ENCODE results near the gene CNN2.

The CNN2 gene

DNA sequence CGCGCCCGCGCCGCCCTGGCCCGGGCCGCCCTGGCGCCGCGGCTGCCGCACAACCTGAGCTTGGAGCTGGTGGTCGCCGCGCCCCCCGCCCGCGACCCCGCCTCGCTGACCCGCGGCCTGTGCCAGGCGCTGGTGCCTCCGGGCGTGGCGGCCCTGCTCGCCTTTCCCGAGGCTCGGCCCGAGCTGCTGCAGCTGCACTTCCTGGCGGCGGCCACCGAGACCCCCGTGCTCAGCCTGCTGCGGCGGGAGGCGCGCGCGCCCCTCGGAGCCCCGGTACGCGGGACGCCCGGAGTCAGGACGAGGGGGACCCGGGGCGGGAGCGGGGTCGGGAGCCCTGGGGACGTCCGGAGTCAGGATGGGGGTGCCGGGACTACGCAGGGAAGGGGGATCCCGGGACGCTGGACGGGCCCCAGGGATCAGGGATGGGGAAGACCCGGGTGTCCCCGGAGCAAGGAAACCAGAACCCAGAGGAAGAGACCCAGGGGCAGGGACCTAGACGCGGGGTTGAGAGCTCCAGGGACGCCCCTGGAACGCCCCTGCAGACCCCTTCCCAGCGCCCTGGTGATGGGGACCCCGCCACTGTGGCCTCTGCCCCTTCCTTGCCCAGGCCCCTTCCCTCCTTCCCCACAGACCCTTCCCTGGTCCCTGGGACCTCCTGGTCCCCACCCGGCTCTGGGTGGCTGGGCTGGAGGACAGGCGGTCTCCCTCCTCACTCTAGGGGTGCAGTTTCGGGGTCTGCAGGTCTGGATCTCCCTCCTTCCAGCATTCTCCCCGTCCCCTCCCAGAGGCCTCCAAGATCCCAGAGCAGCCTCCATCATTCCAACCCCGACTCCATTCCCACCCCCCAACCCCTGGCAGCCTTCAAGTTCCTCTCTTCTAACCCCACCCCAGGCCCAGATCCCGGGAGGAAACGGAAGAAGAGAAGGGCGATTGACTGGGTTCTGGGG is 25.5 kb upstream of the CNN2 start:
- no peak for DNase-seq (ENCODE audit: low read depth)
- no peak overlapping the region for H3K4me3 ChIP-seq (ENCODE audit: low read depth, low read length)
- in situ Hi-C loops (cut with HindIII; ENCODE audit: low sequenced_read_pairs): no loop called here
- TF ChIP-seq CTCF (IDR thresholded peaks at IDR 0.05; ENCODE audit: low read depth, low read length, missing control alignments): no peak

- DNase-seq (ENCODE audit: low read depth): no peak
These were observed 24.8 kb upstream of the CNN2 start for GRCh38 chr19:1001538-1002166.

GRCh38 chr19:1002600-1002999 is 23.8 kb upstream of the CNN2 start:
- no peak for DNase-seq (ENCODE audit: low read depth)
- no peak for TF ChIP-seq CTCF (IDR thresholded peaks at IDR 0.05; ENCODE audit: low read depth, low read length, missing control alignments)
- in situ Hi-C loops (cut with HindIII; ENCODE audit: low sequenced_read_pairs): no loop called here
- H3K4me3 ChIP-seq (ENCODE audit: low read depth, low read length): no peak overlapping the region

More at GRCh38 chr19:1001538-1002166, 24.8 kb upstream of the CNN2 start:
- peak; percentile 82 for TF ChIP-seq CTCF (IDR thresholded peaks at IDR 0.05; ENCODE audit: low read depth, low read length, missing control alignments)
- no peak overlapping the region for H3K4me3 ChIP-seq (ENCODE audit: low read depth, low read length)
- in situ Hi-C loops (cut with HindIII; ENCODE audit: low sequenced_read_pairs): no loop called here

DNA sequence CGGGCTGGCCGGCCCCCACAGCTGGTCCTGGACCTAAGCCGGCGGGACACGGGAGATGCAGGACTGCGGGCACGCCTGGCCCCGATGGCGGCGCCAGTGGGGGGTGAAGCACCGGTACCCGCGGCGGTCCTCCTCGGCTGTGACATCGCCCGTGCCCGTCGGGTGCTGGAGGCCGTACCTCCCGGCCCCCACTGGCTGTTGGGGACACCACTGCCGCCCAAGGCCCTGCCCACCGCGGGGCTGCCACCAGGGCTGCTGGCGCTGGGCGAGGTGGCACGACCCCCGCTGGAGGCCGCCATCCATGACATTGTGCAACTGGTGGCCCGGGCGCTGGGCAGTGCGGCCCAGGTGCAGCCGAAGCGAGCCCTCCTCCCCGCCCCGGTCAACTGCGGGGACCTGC is 23.1 kb upstream of the CNN2 start:
- TF ChIP-seq CTCF (IDR thresholded peaks at IDR 0.05; ENCODE audit: low read depth, low read length, missing control alignments): no peak
- no peak overlapping the region for H3K4me3 ChIP-seq (ENCODE audit: low read depth, low read length)
- no peak for DNase-seq (ENCODE audit: low read depth)
- in situ Hi-C loops (cut with HindIII; ENCODE audit: low sequenced_read_pairs): no loop called here

DNA sequence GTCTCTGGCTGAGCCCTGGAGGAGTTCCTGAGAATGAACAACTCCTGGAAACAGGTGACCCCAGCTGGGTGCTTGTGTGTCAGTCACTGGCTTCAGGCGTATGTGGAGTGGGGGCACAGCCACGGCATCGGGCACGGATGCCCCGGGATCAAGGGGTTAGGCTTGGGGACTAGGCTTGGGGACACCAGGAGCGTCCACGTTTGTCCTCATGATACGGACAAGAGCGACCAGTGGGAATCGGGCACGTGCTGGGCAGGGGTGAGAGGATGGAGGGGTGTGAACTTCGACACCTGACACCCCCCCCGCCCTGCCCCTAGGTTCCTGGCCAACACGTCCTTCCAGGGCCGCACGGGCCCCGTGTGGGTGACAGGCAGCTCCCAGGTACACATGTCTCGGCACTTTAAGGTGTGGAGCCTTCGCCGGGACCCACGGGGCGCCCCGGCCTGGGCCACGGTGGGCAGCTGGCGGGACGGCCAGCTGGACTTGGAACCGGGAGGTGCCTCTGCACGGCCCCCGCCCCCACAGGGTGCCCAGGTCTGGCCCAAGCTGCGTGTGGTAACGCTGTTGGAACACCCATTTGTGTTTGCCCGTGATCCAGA is 22.1 kb upstream of the CNN2 start:
- H3K4me3 ChIP-seq (ENCODE audit: low read depth, low read length): no peak overlapping the region
- no peak for TF ChIP-seq CTCF (IDR thresholded peaks at IDR 0.05; ENCODE audit: low read depth, low read length, missing control alignments)
- DNase-seq (ENCODE audit: low read depth): no peak
- in situ Hi-C loops (cut with HindIII; ENCODE audit: low sequenced_read_pairs): no loop called here

- no peak for TF ChIP-seq CTCF (IDR thresholded peaks at IDR 0.05; ENCODE audit: low read depth, low read length, missing control alignments)
- no peak for DNase-seq (ENCODE audit: low read depth)
- H3K4me3 ChIP-seq (ENCODE audit: low read depth, low read length): no peak overlapping the region
- in situ Hi-C loops (cut with HindIII; ENCODE audit: low sequenced_read_pairs): no loop called here
These were observed 21.4 kb upstream of the CNN2 start for GRCh38 chr19:1004803-1005664.
